NCI-H1436 treated with DMSO at 0.1 percent for 48 hours (cell line): ENCODE results near the gene ASB4.

Source experiments
- DNase-seq: peaks from one replicate; lab custom pipeline; 2025; lab: John Stamatoyannopoulos, UW

Gene ASB4

DNA sequence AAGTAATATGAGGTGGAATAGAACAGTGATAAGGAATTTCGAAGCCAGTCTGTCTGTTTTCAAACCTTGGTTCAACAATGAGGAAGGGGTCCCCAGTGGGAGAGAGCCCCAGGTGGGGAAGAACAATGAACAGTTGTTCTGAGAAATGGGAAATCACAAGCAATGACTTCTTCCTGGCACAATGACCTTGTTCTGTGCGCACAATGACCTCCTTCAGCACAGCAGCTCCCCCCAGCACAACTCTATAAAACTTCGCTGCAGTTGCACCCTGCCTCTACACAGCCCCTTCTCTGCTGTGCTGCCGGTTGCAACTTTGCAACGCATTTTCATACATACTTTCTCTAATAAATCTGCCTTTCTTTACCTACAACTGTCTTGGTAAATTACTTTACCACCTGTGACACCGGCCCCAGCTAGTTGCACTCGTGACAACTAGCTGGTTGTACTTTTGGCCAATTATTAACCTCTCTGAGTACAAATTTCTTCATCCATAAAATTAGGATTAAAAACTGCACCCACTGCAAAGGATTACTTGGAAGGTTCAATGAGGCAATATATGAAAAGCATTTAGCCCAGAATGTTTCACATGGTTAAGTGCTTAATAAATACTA is 40.5 kb downstream of the ASB4 start:
- no peak for DNase-seq

DNA sequence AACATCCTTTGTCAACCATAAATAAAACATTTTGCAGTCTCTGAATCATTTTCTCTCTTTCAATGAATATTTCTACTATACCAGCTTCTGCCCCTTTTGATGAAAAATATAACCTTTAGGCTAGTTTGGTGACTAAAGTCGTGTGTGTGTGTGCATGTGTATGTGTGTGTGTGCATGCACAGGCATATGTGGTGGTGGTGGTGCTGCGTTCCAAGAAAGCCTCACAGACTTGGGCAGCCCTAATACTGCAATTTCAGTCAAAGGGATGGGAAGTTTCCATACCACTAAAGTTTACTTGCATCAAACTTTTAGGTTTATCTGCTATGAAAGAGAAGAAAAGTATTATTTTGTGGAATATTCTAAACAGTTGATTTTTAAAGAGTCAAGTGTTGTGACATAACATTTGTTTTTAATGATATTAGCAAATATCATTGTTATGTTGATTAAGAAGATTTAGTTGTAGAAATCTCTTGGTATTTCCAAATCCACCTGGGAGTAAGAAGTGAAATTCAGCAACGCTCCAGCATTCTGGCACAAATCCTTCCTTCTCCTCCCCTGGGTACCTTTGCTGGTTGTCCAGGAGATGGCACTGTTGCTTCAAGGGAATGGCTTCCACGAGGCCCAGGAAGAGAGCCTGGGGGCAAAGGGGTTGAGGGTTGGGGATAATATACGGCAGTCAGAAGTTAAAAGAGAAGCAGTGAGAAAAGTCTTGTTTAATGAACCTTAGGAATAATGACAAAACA is 41.5 kb downstream of the ASB4 start:
- no peak for DNase-seq

DNA sequence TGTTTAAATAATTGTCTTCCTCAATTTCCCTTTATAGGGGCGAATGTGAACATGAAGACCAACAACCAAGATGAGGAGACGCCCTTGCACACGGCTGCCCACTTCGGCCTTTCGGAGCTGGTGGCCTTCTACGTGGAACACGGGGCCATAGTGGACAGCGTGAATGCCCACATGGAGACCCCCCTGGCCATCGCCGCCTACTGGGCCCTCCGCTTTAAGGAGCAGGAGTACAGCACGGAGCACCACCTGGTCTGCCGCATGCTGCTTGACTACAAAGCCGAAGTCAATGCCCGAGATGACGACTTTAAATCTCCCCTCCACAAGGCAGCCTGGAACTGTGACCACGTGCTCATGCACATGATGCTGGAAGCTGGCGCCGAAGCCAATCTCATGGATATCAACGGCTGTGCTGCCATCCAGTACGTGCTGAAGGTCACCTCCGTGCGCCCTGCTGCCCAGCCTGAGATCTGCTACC is 42.1 kb downstream of the ASB4 start:
- no peak for DNase-seq

DNA sequence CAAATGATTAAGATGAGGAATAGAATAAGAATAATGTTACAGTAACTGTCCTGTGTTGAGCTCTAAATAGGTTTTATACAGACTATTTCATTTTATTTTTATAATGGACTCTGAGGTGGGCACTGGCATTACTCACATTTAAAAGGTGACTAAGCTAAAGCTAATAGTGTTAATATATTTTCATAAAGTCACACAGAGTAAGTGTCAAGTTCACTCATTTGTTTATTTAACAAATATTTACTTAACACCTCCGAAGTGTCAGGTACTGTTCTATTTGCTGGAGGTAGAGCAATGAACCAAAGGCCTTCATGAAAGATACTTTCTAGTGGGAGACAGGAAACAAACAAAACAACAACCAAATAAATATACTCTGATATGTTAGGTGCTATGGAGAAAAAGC is 44.0 kb downstream of the ASB4 start:
- DNase-seq, result no peak

DNA sequence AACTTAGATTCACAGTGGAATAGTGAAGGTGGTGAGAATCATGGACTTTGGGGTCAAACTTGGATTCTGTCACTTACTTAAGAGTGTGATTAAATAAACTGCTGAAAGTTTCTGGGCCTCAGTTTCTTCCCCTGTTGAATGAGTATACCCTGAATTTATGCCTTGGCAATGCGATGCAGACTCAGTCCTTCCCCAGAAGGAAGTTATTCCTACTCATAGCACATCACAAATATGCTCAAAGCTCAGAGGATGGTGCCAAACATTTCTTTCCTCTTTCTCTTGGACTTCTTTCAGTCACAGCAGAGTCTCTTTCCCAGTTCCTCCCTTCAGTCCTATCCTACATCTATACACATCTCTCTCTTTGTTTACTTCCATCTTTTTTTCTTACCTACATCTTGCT is 45.1 kb downstream of the ASB4 start:
- no peak for DNase-seq

DNA sequence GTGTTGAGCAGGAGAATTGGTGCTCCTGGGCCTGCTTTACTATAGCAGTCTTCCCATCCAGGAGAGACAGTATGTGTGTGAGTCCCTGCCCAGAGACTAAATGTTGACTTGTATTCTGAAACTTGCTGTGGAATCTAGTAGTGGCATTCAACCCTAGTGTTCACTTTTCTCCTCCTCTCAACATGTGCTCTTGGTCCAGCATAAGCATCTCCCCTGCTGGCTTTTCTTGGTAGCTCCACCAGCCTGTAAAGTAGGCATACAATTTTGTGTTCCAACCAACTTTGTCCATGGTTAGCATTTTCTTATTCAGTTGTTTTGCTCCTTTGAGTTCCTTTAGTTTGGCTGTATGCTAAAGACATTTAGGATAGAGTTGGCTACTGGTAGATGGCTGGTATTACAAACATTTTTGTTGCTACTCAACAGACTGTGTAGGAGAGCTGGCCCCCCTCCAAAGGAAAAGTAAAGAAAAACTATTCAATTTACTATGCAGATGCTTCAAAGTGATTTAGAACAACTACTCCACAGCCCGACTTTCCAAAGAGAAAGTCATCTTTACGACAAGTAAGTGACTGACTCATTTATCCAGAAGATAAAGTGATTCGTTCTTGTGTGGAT is 46.0 kb downstream of the ASB4 start:
- no peak for DNase-seq

DNA sequence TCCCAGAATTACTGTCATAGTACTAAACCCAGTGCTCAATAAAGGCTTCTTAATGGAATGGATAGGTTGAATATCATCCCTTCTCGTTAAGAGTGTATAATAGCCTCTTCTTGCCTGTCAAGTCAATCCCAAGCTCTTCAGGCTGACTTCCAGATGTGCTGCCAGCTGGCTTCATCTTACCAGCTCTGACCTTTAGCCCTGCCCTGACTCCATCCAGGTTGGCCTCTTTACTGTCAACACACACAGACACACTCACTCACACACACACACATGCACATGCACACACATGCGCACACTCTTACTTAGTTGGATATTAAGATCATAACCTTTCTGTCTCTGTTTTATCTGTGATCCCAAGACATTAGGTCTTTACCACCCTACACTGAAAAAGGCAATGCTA is 49.1 kb downstream of the ASB4 start:
- no peak for DNase-seq

DNA sequence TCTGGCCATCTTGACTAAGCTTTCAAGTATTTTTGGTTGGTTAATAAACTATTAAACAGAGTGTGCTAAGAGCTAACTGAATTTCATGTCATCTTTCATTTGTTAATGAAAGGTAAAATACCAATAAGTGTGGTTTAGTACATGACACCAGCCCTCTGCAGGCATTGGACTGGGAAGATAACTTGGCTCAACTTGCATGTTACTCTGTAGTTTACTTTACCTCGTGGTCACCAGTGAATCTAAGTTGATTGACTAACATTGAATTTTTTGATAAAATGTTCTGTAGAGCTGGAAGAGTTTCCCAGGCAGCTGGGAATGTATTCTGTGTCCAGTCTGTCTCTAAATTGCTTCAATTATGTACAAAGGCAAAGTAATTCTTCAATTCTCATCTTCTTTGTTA is 49.9 kb downstream of the ASB4 start:
- no peak for DNase-seq

DNA sequence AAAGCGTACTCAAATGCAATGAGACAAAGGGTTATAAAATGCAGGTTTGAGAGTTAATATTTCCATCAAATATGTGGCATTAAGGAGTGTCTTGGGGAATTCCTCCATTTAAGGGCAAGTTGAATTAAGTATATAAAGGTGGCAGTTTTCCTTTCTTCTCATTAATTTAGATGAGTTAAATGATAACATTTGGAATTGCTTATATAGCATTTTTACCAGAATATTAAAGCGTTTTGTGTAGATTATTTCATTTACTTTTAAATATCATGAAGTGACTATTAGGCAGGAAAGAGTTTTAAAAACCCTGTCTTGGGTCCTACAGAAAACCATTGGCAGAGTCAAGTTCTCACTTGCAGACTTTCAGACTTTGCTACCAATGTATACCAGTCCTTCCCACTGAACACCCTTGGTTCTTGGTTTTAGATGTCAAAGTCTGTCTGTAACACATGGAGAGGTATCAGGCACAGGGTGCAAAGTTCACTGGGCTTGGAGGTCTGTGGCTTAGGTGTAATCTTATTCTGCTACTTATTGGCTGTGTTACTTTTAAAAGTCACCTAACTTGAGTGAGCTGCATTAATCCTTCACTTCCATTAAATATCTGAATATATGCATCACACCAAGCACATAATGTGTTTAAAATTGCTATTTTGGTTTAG is 51.0 kb downstream of the ASB4 start:
- no peak for DNase-seq

DNA sequence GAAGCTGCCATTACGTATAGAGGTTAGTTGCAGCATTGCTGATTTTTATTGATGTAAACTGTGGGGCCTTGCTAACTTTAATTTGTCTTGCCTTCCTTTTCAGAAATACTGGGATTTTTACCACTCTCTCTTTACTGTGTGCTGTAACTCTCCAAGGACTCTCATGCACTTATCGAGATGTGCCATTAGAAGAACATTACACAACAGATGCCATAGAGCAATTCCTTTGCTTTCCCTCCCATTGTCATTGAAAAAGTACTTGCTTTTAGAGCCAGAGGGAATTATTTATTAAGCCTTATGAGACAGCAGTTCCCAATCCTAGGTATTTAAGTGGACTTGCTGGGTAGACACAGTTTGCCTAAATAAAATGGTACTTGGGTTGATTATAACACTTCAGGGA is 51.7 kb downstream of the ASB4 start:
- DNase-seq, result no peak

DNA sequence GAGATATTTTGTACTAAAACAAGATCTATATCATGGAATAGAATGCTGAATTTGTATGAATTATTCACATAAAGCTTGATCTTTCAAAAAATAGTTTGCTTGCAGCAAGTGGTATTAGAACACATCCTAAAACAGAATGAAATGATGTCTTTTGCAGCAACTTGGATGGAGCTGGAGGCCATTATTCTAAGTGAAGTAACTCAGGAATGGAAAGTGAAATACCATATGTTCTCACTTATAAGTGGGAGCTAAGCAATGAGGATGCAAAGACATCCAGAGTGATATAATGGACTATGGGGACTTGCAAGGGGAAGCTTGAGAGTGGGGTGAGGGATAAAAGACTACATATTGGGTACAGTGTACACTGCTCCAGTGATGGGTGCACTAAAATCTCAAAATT is 53.7 kb downstream of the ASB4 start:
- DNase-seq, result no peak

DNA sequence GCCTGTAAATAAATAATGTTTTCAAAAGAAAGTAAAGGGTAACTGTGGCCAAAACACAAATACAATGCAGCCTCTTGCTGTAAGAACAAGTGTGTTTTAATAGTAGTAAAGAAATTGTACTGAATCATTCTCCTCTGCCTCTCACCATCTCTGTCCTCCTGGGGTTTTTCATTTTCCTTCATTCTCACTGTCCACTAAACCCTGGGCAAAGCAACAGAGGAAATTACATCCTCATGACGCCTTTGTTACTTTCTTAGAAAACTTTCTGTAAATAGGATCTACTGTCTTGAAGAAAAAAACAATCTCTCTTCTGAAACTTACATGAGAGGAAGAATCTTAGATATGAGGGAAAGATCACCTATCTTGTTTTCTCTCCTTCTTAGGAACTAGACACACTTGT is 54.6 kb downstream of the ASB4 start:
- no peak for DNase-seq

DNA sequence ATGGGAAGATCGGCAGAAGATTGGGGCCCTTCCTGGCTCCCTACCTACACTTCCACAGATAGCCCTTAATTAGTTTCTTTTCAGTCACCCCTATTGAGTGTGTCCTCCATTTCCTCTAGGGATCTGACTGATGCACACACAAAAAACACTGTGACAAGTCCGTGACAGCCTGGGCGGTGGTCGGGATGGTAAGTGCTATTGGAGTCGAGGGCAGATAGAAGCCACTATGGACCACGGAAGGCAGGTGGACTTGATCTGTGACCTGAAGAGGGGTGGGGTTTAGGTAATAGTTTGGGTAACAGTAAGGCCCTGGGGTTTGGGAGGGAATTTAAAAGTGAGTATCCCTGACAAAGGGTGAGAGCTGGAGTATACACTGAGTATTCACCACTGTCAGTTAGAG is 57.6 kb downstream of the ASB4 start:
- no peak for DNase-seq

DNA sequence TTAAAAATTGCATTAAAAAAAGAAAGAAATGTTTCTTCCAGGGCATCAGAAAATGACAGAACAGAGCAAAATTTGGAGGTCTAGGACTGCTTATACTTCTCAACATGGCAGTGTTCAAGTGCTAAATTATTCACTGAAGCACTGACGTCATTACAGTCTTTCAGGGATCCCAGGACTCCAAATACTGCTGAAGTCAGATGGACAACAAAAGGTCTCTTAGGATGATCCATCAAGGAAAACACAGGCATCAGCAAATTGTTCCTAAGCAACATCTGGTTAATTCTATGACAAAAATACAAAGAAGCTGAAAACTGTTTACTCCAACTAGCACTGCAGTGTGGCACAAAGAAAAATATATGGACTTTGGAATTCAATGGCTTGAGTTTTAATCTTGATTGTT is 58.4 kb downstream of the ASB4 start:
- no peak for DNase-seq

DNA sequence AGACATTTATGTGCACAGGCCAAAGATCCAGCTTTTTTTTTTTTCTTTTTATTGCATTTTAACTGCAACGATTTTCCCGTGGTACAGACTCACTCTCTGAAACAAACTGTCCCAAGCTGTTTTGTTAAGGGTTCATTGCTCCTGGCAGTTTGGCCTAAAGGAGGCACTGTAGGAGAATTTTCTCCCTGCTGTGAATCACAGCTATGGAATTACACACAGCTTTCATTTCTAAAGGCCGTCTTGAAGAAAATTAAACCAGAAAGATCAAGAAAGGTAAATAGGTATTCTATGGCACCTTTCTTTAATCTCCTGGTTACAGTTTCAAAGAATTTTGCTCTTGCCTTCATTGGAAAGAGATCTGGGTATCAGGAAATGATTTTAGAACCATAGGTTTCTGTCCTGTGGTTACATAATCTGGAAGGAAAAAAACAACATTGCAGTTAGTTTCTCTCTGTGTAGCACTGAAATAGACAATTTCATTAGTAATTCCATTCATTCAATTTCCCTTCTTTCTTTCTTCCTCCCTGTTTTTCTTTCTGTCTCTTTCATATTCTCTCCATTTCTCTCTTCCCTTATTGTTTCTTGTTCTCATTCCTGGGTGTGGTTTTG is 59.4 kb downstream of the ASB4 start:
- DNase-seq, result no peak

DNA sequence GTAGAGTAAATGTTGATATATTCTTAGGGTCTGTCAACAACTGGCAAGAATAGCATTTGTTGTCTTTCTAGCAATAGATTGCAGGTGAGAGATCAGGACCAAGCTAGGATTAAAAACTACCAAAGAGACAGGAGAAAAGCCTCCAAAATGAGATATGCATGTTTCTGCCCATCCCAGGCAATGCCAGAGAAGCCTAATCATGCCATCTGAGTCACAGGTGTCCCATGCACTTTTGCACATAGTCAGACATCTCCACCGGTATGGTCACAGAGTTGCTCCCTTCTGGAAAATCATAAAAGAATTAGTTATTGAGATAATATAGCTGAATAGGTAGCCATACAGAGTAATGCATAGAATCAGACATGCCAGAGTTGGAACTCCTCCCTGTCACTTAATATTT is 59.9 kb downstream of the ASB4 start:
- DNase-seq, result no peak

DNA sequence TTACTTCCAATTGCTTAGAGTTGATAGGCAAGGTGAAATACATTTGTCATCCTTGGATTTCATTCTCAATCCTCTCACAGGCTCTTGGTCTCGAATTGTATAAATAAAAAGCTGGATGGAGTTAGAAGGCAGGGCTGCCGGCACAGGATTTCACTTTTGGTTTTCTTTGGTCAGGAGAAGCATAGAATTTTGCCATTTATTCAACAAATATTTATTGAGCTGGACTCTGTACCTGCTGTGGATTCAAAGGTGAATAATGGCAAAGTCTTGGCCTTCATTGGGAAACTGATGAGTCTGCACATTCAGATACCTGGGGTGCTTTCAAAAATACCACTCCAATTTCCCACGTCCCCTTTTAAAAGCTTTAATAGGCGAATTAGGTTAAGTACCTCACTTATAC is 60.9 kb downstream of the ASB4 start:
- DNase-seq, result no peak

DNA sequence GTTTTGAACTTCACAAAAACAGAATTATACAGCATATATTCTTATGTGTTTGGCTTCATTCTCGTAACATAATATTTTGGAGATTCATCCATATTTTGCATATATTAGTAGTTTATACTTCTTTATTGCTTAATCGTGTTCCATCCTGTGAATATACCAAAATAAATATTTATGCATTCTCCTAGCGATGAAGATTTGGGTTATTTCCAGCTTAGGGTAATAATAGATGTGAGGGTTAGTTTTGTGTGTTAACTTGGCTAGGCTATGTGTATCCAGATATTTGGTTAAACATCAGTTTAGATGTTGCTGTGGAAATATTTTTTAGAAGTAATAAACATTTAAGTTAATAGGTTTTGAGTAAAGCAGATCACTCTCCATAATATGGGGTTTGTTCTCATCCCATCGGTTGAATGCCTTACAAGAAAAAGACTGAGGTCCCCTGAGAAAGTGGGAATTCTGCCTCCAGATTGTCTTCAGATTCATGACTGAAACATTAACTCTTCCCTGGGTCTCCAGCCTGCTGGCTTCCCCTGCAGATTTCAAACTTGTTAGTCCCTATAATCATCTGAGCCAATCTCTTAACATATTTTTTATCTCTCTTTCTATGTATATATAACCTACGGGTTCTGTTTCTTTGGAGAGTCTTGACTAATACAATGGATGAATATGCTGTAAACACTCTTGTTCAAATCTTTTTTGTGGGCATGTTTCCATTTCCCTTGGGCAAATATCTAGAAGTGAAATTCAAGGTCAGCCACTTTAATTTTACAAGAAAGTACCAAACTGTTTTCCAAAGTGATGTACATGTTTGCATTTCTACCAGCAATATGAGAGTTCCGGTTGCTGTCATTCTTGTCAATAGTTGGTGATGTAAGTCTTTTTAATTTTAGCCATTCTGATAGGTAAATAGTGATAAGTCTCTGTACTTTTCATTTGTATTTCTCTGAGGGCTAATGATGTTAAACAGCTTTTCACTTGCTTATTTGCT is 61.9 kb downstream of the ASB4 start:
- DNase-seq, result no peak

DNA sequence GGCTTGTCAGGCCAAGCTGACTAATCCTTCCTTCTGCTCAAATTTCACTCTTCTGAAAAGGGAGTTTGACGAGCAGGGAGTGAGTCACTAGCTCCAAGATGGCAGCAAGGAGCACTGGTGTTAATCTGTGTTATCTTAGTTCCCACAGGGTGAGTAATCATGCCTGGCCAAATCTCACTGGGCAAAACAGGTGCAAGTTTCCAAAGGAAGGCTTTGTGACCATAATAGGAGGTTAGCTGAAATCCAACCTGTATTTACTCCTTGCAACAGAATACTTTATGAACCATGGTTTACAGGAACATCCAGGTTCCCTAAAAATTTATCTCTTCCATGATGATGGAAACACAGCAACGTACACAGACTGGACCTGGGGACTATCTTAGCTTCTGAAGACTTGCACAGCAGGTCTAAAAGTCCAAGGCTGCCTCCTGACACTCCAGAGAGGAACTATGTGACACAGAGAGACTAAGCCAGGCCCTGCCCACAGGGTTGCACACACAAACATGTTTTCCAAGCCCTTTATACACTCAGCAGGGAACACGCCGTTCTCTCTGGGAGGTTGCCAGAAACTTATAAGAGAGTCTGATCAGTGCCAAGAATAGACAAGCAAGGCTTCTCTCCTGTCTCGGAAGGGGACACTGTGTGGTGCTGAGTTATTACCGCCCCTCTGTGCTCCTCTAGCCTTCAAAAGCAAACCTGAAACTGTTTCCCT is 64.2 kb downstream of the ASB4 start:
- no peak for DNase-seq

DNA sequence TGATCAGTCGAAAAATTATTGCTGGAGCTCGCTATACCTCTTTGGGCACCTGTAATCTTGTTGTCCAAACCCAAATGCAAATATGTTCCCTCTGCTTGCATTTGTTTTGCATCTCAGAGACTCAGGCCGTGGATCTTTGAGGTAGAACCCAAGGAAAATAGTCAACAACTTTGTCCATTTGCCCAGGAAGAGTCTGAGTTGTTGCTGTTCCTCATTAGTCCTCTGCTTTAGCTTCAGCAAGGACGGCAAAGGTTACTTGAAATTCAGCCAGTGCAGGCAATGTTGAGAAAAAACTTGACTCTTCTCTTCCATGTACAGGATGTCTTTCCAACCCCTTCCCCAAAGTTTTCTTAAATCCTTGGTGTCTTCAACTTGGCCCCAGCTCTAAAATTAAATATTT is 64.8 kb downstream of the ASB4 start:
- DNase-seq, result no peak
